Inferior parietal cortex (tissue), 1 donor: ENCODE measurements around the gene SPOP.
"Not testable (repeated sequence)": the region's sequence is repeated elsewhere in the genome, so short reads cannot be mapped to it uniquely, and the experiment has no call there.

ENCODE experiments used
- DNase-seq: peaks from one replicate; pipeline ENCODE4 v3.0.0-alpha.2; 2016; ENCODE audit errors: extremely low spot score

Gene SPOP

GRCh38 chr17:49695698-49696232 is 17.9 kb upstream of the SPOP start:
- no peak for DNase-seq

- peak; percentile 67 for DNase-seq
These were observed 17.2 kb upstream of the SPOP start for GRCh38 chr17:49694847-49695697.

GRCh38 chr17:49692751-49693150 is 14.9 kb upstream of the SPOP start:
- DNase-seq, result no peak

DNA sequence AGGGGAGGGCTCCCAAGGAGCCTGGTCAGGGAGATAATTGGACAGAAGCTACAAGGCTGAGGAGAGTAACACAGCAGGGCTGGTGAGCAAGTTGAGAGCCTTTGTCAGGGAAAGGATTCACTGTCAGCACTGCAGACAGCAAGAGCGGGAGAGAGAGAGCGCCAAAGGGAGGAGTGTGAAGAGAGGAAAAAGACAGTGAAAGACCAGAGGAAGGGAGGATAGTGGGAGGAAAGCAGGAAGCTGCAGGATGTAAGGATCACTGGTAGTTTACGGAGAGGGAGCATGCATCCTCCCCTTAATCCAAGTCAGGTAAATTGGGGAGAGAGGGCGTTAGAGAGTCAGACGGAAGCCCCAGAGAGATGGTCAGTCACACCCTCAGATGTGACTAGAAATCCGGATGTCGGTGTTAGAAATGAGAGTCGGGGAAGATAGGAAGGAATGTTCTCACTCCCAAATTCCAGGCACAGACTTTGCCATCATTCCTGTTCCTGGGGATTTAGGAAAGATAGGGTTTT is 13.8 kb upstream of the SPOP start:
- DNase-seq, result no peak

DNA sequence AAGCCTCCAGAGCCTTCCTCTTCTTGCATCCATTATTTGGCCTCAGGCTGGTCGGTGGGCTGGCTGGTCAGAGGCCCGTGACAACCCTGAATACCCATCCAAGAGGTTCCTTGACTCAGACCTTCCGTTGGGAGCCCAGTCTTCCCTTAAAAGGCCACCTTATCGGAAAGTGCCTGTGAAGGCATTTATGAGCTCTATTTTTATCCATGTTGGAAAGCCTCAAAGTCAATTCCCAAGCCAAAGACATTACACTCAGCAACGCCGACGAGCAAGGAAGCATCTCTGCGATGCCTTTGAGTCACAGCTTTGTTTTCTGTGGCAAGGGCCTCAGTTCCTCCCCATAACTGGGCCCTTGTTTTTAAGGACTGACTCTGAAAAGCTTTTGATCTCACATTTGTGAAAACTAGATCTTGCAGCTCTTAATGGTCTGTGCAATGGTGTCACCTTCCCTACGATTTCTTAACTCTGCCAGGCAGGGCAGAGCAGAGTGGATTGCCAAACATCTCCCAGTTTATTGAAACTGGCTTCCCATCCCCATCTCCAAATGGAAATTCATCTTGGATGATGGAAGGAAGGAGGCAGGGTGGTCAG is 13.3 kb upstream of the SPOP start:
- no peak for DNase-seq

DNA sequence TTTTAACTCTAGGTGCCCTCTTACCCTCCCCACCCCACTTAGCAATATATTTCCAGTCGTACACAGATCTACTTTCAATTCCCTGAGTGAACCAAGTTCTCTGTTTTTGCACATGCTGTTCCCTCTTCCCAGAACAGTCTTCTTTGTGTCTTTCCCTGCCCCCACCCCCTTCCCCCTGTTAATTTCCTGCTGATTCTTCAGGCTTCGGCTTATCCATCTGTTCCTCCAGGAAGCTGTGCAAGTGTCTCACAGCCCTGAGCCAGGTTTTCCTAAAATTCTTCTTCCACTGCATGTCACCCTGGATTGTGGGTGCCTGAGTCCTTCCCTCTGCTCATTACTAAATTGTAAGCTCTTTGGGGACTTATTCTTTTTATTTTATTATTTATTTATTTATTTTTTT is 12.4 kb upstream of the SPOP start:
- DNase-seq, result no peak

DNA sequence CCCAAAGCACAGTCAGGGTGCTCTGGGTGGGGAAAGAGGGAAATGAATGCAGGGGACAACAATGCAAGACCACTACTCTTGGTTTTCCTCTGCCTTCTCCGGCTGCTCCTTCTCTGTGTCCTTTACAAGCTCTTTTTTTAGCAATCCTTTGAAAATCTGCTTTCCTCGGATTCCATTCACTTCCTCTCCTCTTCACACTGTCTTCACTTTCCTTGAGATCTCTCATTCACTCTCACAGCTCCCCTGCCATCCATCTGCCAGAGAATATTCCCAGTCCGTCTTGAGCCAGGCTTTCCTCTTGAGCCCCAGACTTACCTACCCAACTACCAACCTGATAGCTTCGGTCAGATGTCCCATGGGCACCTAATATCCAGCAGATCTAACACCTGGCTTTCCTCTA is 11.0 kb upstream of the SPOP start:
- DNase-seq, result no peak

GRCh38 chr17:49687878-49688491 is 10.1 kb upstream of the SPOP start:
- DNase-seq, result no peak

GRCh38 chr17:49681106-49681979 is 3.4 kb upstream of the SPOP start:
- no peak for DNase-seq

- no peak for DNase-seq
These were observed 2.4 kb upstream of the SPOP start for GRCh38 chr17:49680314-49680713.

DNA sequence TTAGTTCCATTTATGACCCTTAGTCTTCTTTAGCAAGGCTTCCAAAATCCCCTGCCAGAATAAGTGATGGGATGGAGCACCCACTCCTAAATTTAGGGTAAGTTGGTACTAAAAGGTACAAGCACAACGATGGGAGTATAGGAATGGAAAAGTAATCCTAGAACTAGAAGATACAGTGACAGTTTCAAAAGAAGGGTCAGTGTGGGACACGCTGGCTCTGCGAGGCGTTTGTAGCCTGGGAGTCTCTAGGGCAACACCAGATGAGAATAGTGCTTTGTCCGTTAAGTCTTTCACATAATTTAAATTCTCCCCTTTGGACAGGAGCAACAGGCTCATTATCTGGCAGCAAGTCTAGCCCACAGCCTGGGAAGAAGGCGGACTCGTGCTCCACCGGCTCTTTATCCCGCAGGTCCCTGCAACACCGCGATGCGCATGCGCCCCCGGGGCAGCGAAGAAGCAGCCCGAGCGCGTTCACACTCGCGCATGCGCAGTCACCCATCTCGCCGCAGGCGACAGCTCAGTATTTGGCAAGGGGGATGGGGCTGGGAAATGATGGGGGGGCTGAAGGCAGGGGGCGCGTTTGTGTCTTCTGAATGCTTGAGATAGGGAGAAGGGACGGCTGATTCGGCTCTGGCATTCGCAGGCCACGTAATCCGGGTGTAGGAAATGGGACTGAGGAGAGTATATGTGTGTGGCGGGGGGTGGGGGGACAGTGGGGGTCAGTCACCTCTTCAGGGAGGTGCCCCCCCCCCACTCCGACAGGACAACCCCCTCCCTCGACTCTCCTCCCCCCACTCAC is 564 bp downstream of the SPOP start:
- DNase-seq, result peak; percentile 90

- DNase-seq, result no peak
These were observed 1.5 kb downstream of the SPOP start for GRCh38 chr17:49676276-49676868.

DNA sequence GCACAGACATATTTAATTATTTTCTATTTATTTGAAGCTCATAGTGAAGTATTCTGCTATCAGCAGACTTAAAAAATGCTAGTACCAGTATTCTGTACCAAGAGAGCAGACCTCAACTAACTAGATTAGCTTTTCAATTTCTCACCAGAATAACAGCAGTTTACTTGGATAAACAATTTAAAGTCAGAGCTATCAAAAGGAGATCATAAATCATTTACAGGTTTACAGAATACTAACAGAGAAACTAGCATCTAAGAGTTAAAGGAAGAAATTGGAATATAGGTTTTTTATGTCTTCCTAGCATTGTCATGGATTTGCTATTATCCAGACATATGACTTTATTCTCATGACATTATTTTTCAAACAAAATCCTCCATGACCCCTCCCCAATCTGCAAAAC is 3.4 kb downstream of the SPOP start:
- DNase-seq, result no peak

GRCh38 chr17:49673679-49674078 is 4.2 kb downstream of the SPOP start:
- DNase-seq, result not testable (repeated sequence)

- no peak for DNase-seq
These were observed 7.3 kb downstream of the SPOP start for GRCh38 chr17:49670641-49671040.

DNA sequence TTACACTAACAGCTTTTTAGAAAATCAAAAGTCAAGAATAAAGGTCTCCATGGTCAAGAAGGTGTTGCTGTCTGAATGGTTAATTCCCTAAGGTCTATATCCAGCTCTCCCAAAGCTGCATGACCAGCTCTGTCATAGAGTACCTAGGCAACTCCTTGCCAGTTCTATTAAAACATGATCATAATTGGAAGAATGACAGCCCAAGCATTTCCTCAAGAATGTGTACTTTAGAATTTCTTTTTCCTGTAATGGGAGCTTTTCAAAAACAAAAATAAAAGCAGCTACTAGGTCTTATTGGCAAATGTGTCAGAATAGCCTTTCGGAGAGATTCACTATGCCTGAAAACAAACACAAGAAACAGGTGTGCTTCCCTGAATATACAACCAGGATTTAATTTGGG is 7.9 kb downstream of the SPOP start:
- DNase-seq, result no peak

DNA sequence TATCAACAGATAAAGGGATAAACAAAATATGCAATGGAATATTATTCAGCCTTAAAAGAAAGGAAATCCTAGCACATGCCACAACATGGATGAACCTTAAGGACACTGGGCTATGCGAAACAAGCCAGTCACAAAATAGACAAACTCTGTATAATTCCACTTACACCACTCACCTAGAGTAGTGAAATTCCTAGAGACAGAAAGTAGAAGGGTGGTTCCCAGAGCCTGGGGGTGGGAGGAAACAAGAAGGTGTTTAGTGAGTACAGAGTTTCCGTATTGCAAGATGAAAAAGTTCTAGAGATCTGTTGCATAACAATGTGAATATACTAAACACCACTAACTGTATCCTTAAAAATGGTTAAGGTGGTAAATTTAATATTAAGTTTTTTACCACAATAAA is 10.0 kb downstream of the SPOP start:
- DNase-seq, result no peak

DNA sequence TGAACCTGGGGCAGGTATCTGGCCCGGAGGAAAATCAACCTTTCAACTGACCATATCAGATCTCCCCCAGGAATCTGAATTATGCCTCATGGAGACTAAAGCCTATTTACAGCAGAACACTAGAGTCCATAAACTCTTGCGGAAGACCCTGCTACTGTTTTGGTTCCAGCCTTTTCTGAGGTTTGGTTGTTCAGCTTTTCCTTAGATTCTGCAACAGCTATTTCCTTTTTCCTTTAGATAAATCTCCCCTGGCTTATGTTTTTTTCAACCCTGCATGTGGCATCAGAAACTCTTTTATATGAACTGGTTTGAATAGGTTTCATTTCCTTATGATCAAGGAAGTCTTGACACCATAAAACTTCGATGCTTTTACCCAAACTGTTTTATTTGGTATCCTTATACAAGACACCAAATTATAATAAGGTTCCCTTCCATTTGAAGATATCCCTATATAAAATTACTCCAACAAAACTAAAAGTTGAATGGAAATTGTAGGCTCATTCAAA is 13.1 kb downstream of the SPOP start:
- no peak for DNase-seq

- DNase-seq, result no peak
These were observed 18.1 kb downstream of the SPOP start for GRCh38 chr17:49659661-49660382.
